ENCODE measurements around the gene TSPAN3.

- TF ChIP-seq EGR1 (IDR thresholded peaks at IDR 0.05) (no peak), EP300 (IDR thresholded peaks at IDR 0.05; ENCODE audit: borderline replicate concordance) (no peak), FOXM1 (IDR thresholded peaks at IDR 0.05; ENCODE audit: borderline replicate concordance, low read depth) (no peak), TAF1 (IDR thresholded peaks at IDR 0.05; ENCODE audit: low read depth) (no peak), RAD21 (IDR thresholded peaks at IDR 0.05; ENCODE audit: low read depth) (no peak), NFIC (IDR thresholded peaks at IDR 0.05) (no peak), TEAD4 (IDR thresholded peaks at IDR 0.05) (no peak), TCF12 (IDR thresholded peaks at IDR 0.05; ENCODE audit: low read depth) (no peak), CREB1 (IDR thresholded peaks at IDR 0.05; ENCODE audit: low read depth) (no peak)
- TF ChIP-seq, protein P1, sequence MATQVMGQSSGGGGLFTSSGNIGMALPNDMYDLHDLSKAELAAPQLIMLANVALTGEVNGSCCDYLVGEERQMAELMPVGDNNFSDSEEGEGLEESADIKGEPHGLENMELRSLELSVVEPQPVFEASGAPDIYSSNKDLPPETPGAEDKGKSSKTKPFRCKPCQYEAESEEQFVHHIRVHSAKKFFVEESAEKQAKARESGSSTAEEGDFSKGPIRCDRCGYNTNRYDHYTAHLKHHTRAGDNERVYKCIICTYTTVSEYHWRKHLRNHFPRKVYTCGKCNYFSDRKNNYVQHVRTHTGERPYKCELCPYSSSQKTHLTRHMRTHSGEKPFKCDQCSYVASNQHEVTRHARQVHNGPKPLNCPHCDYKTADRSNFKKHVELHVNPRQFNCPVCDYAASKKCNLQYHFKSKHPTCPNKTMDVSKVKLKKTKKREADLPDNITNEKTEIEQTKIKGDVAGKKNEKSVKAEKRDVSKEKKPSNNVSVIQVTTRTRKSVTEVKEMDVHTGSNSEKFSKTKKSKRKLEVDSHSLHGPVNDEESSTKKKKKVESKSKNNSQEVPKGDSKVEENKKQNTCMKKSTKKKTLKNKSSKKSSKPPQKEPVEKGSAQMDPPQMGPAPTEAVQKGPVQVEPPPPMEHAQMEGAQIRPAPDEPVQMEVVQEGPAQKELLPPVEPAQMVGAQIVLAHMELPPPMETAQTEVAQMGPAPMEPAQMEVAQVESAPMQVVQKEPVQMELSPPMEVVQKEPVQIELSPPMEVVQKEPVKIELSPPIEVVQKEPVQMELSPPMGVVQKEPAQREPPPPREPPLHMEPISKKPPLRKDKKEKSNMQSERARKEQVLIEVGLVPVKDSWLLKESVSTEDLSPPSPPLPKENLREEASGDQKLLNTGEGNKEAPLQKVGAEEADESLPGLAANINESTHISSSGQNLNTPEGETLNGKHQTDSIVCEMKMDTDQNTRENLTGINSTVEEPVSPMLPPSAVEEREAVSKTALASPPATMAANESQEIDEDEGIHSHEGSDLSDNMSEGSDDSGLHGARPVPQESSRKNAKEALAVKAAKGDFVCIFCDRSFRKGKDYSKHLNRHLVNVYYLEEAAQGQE (IDR thresholded peaks at IDR 0.05; ENCODE audit: low read depth) = no peak
- TF ChIP-seq, protein P2, sequence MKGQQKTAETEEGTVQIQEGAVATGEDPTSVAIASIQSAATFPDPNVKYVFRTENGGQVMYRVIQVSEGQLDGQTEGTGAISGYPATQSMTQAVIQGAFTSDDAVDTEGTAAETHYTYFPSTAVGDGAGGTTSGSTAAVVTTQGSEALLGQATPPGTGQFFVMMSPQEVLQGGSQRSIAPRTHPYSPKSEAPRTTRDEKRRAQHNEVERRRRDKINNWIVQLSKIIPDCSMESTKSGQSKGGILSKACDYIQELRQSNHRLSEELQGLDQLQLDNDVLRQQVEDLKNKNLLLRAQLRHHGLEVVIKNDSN (IDR thresholded peaks at IDR 0.05) = no peak
Measured at GRCh38 chr15:76994001-76994400, 76.9 kb downstream of the TSPAN3 start.
